ENCODE results near the gene EFCAB10. TPM values are rescaled to one million over a fixed set of nuclear protein-coding genes. Genes with fewer than 3 reads are reported as not detected.
A peak's percentile ranks its signal among the peaks of the same experiment; 100 is the strongest.

EFCAB10 gene, protein sequence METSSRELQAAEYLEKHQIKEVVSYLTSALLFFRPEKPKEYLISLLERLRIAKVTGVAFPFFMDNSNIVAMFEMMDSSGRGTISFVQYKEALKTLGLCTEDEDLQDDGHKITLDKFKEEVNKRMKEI
- total RNA-seq: not detected

DNA sequence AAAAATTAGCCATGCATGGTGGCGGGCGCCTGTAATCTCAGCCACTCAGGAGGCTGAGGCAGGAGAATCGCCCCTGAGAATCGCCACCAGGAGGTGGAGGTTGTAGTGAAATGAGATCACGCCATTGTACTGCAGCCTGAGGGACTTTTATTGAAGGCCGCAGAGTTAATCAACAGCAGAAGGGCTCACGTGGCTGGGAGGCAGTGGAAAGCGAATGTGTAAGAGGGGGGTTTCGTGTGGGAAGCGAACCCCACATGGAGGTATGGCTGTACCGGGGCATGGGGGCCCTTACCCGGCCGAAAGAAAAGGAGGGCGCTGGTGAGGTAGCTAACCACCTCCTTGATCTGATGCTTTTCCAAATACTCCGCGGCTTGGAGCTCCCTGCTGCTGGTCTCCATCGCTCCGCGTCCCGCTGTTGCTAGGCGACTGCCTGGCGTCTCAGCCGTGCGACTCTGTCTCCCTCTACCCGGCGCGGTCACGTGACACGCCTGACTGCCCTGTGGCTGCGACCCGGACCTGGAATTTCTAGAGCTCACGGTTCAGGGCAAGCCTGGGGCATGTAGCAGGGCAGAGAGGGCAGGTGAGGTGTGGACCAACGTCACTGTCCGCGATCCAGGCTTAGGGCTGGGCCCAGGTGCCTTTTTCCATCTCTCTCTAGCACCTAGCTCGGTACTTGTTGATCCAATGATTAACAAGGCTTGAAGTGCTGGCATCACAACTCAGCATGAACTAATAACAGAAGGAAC is at the start of gene EFCAB10:
Gene EFCAB10 (minus strand): TSS at position 428 of the 746 bp plus-strand sequence. CDS start 30 bp downstream, at position 398.
- Mint-ChIP-seq H3K4me3 (peak within 1 kb of the TSS; percentile 74), H3K27ac (no peak within 1 kb of the TSS), H3K4me1 (ENCODE audit: low read depth) (peaks cover 6% of the 10 kb centered on the region), H3K27me3 (ENCODE audit: low read depth) (peaks cover 5% of the 10 kb centered on the region), H3K36me3 (ENCODE audit: low read depth) (no peaks in the 10 kb centered on the region), H3K9me3 (peaks cover 3% of the 10 kb centered on the region)
- CTCF ChIA-PET: interaction anchor here (0.7 to 1.0 kb wide), 2 partner anchors 13 to 49 kb away, joined by 3 read pairs; partner anchors contain the start of gene RINT1
- intact Hi-C loops (cut with micrococcal nuclease): no loop called here
- peak; percentile 78 for DNase-seq

GRCh38 chr7:105625986-105626385 is 44.7 kb upstream of the EFCAB10 start:
- DNase-seq: no peak
- Mint-ChIP-seq H3K27me3 (ENCODE audit: low read depth) (no peaks in the 10 kb centered on the region), H3K9me3 (peaks cover 8% of the 10 kb centered on the region), H3K4me1 (ENCODE audit: low read depth) (no peaks in the 10 kb centered on the region), H3K4me3 (no peak overlapping the region), H3K27ac (no peak overlapping the region), H3K36me3 (ENCODE audit: low read depth) (peaks cover 19% of the 10 kb centered on the region)
- CTCF ChIA-PET: no interaction called here
- intact Hi-C loops (cut with micrococcal nuclease): no loop called here

- Mint-ChIP-seq H3K4me3 (no peak overlapping the region), H3K9me3 (peaks cover 8% of the 10 kb centered on the region), H3K27ac (no peak overlapping the region), H3K4me1 (ENCODE audit: low read depth) (no peaks in the 10 kb centered on the region), H3K36me3 (ENCODE audit: low read depth) (peaks cover 16% of the 10 kb centered on the region), H3K27me3 (ENCODE audit: low read depth) (no peaks in the 10 kb centered on the region)
- intact Hi-C loops (cut with micrococcal nuclease): no loop called here
- DNase-seq: no peak
- CTCF ChIA-PET: no interaction called here
Observed at GRCh38 chr7:105623906-105624305, 42.6 kb upstream of the EFCAB10 start.

GRCh38 chr7:105623378-105623777 is 42.1 kb upstream of the EFCAB10 start:
- peaks cover 8% of the 10 kb centered on the region for H3K9me3 Mint-ChIP-seq
- H3K27ac Mint-ChIP-seq: no peak overlapping the region
- CTCF ChIA-PET: no interaction called here
- H3K36me3 Mint-ChIP-seq (ENCODE audit: low read depth): peaks cover 20% of the 10 kb centered on the region
- DNase-seq: no peak
- intact Hi-C loops (cut with micrococcal nuclease): no loop called here
- H3K27me3 Mint-ChIP-seq (ENCODE audit: low read depth): no peaks in the 10 kb centered on the region
- H3K4me1 Mint-ChIP-seq (ENCODE audit: low read depth): no peaks in the 10 kb centered on the region
- H3K4me3 Mint-ChIP-seq: no peak overlapping the region

GRCh38 chr7:105622106-105622731 is 40.9 kb upstream of the EFCAB10 start:
- DNase-seq: no peak
- peaks cover 8% of the 10 kb centered on the region for H3K9me3 Mint-ChIP-seq
- H3K36me3 Mint-ChIP-seq (ENCODE audit: low read depth): peaks cover 18% of the 10 kb centered on the region
- no peak overlapping the region for H3K27ac Mint-ChIP-seq
- intact Hi-C loops (cut with micrococcal nuclease): no loop called here
- no peaks in the 10 kb centered on the region for H3K4me1 Mint-ChIP-seq (ENCODE audit: low read depth)
- CTCF ChIA-PET: no interaction called here
- no peak overlapping the region for H3K4me3 Mint-ChIP-seq
- no peaks in the 10 kb centered on the region for H3K27me3 Mint-ChIP-seq (ENCODE audit: low read depth)

GRCh38 chr7:105621617-105622016 is 40.3 kb upstream of the EFCAB10 start:
- Mint-ChIP-seq H3K27ac (no peak overlapping the region), H3K4me3 (no peak overlapping the region), H3K36me3 (ENCODE audit: low read depth) (peaks cover 15% of the 10 kb centered on the region), H3K27me3 (ENCODE audit: low read depth) (no peaks in the 10 kb centered on the region), H3K9me3 (peaks cover 5% of the 10 kb centered on the region), H3K4me1 (ENCODE audit: low read depth) (no peaks in the 10 kb centered on the region)
- DNase-seq: no peak
- CTCF ChIA-PET: no interaction called here
- intact Hi-C loops (cut with micrococcal nuclease): no loop called here

DNA sequence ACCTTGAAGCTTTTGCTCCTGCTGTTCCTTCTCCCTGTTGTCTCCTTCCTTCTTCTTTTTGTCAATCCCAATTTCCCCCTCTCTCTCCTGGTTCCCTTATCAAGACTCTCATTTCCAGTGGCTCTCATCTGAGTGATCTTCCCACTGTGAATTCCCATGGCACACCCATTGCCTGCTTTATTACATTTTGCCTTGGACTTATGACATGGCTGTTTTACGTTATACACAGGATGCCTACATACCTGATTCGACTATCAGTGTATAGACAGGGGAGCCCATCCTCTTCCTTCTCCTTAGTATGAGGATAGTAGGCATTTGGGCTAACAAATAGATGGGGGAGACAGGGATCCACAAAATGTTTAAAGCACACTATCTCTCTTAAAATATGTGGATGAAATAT is 39.9 kb upstream of the EFCAB10 start:
- intact Hi-C loops (cut with micrococcal nuclease): no loop called here
- H3K4me1 Mint-ChIP-seq (ENCODE audit: low read depth): no peaks in the 10 kb centered on the region
- no peak overlapping the region for H3K4me3 Mint-ChIP-seq
- no peak overlapping the region for H3K27ac Mint-ChIP-seq
- DNase-seq: no peak
- H3K27me3 Mint-ChIP-seq (ENCODE audit: low read depth): no peaks in the 10 kb centered on the region
- CTCF ChIA-PET: interaction anchor here (1.5 kb wide), 1 partner anchor 26 kb away, joined by 4 read pairs; no protein-coding TSS in a partner anchor
- H3K36me3 Mint-ChIP-seq (ENCODE audit: low read depth): peaks cover 12% of the 10 kb centered on the region
- peaks cover 2% of the 10 kb centered on the region for H3K9me3 Mint-ChIP-seq

DNA sequence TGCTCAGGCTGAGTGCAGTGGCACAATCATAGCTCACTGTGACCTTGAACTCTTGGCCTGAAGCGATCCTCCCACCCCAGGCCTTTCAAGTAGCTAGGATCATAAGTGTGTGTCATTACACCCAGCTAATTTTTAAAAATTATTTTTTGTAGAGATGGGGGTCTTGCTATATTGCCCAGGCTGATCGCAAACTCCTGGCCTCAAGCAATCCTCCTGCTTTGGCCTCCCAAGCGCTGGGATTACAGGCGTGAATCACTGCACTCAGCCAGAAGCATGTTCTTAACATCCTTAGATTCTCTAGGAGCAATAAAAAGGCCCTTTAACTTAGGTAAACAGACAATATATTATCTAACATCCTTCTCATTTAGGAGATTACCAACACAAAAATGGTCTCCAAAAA is 38.3 kb upstream of the EFCAB10 start:
- CTCF ChIA-PET: interaction anchor here (1.0 to 1.5 kb wide), 3 partner anchors 27 to 424 kb away, joined by 3 to 4 read pairs (median 3); no protein-coding TSS in a partner anchor
- Mint-ChIP-seq H3K9me3 (no peaks in the 10 kb centered on the region), H3K4me3 (no peak overlapping the region), H3K4me1 (ENCODE audit: low read depth) (no peaks in the 10 kb centered on the region), H3K27me3 (ENCODE audit: low read depth) (no peaks in the 10 kb centered on the region), H3K36me3 (ENCODE audit: low read depth) (peaks cover 10% of the 10 kb centered on the region), H3K27ac (no peak overlapping the region)
- intact Hi-C loops (cut with micrococcal nuclease): no loop called here
- DNase-seq: no peak

GRCh38 chr7:105618016-105618296 is 36.7 kb upstream of the EFCAB10 start:
- H3K9me3 Mint-ChIP-seq: no peaks in the 10 kb centered on the region
- CTCF ChIA-PET: no interaction called here
- peaks cover 12% of the 10 kb centered on the region for H3K36me3 Mint-ChIP-seq (ENCODE audit: low read depth)
- DNase-seq: no peak
- no peak overlapping the region for H3K27ac Mint-ChIP-seq
- no peaks in the 10 kb centered on the region for H3K4me1 Mint-ChIP-seq (ENCODE audit: low read depth)
- intact Hi-C loops (cut with micrococcal nuclease): no loop called here
- H3K27me3 Mint-ChIP-seq (ENCODE audit: low read depth): no peaks in the 10 kb centered on the region
- H3K4me3 Mint-ChIP-seq: no peak overlapping the region

GRCh38 chr7:105617280-105618015 is 36.2 kb upstream of the EFCAB10 start:
- Mint-ChIP-seq H3K9me3 (no peaks in the 10 kb centered on the region), H3K27ac (no peak overlapping the region), H3K27me3 (ENCODE audit: low read depth) (no peaks in the 10 kb centered on the region), H3K4me3 (no peak overlapping the region), H3K4me1 (ENCODE audit: low read depth) (no peaks in the 10 kb centered on the region), H3K36me3 (ENCODE audit: low read depth) (peaks cover 12% of the 10 kb centered on the region)
- DNase-seq: no peak
- intact Hi-C loops (cut with micrococcal nuclease): no loop called here
- CTCF ChIA-PET: no interaction called here

- intact Hi-C loops (cut with micrococcal nuclease): no loop called here
- no peak overlapping the region for H3K4me3 Mint-ChIP-seq
- DNase-seq: no peak
- CTCF ChIA-PET: no interaction called here
- no peaks in the 10 kb centered on the region for H3K4me1 Mint-ChIP-seq (ENCODE audit: low read depth)
- H3K9me3 Mint-ChIP-seq: no peaks in the 10 kb centered on the region
- H3K27ac Mint-ChIP-seq: no peak overlapping the region
- peaks cover 12% of the 10 kb centered on the region for H3K36me3 Mint-ChIP-seq (ENCODE audit: low read depth)
- no peaks in the 10 kb centered on the region for H3K27me3 Mint-ChIP-seq (ENCODE audit: low read depth)
Observed at GRCh38 chr7:105614341-105614840, 33.1 kb upstream of the EFCAB10 start.

DNA sequence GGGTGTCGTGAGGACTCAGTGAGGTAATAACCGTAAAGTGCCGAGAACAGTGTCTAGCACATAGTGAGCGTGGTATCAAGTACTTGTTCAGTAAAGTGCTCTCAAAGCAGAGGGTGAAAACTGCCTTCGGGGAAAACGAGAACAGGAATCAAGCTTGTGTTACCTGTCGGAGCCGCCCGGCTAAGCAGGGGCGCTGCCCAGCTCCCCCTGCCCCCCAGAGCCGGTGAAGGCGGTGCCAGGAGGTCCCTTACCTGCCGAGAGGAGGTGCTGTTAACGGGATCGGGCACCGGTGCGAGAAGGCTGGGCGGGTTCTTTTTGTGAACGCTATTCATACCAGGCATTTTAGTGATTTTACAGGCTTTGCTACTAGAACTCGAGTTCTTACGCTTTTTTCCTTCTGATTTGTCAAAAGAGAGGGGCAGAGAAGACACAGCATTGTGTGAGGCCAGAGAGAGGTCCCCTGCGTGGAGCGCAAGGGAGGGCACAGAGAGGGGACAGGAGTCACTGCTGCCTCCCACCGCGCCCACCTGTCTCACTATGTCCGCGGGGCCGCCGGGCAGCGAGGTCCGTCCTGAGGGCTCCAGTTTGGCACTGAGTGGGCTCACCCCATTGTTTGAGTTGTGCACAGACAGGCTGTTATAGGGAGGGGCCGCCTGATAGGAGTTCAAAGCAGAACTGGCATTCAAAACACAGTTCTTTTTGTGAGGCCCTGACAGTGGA is 32.5 kb upstream of the EFCAB10 start:
- no peak overlapping the region for H3K4me3 Mint-ChIP-seq
- H3K27me3 Mint-ChIP-seq (ENCODE audit: low read depth): no peaks in the 10 kb centered on the region
- no peak for DNase-seq
- no peaks in the 10 kb centered on the region for H3K9me3 Mint-ChIP-seq
- CTCF ChIA-PET: no interaction called here
- H3K4me1 Mint-ChIP-seq (ENCODE audit: low read depth): no peaks in the 10 kb centered on the region
- peaks cover 11% of the 10 kb centered on the region for H3K36me3 Mint-ChIP-seq (ENCODE audit: low read depth)
- intact Hi-C loops (cut with micrococcal nuclease): no loop called here
- no peak overlapping the region for H3K27ac Mint-ChIP-seq

All from activated naive CD4-positive, alpha-beta T cell treated with anti-CD3 and anti-CD28 coated beads for 36 hours (primary cell).